SK-N-SH (cell line): ENCODE measurements around the gene UBE4B. TPM values are rescaled to one million over a fixed set of nuclear protein-coding genes. Genes with fewer than 3 reads are reported as not detected.

ENCODE experiments used
- CTCF ChIA-PET: fragments of 300-600, 350-600 bp; formaldehyde crosslinking; extraction: SDS; loops from one replicate; lab custom pipeline; 2021; lab: Yijun Ruan, JAX
- POLR2A ChIA-PET: fragments of 350-600 bp; sonication (Branson Sonifier 250); formaldehyde crosslinking; extraction: SDS; loops from one replicate; lab custom pipeline; 2020; ENCODE audit warnings: antibody characterized with exemption, inconsistent platforms; lab: Yijun Ruan, JAX
- DNase-seq: peaks from one replicate; pipeline ENCODE4 v3.0.0; 2012
- H2AFZ ChIP-seq: fragments of 200-600 bp; sonication (generic); 2 replicates; pipeline ENCODE4 v1.8.1; 2016; ENCODE audit warnings: antibody characterized with exemption, mild to moderate bottlenecking, low read depth
- H3F3A ChIP-seq: fragments of 200-600 bp; sonication (generic); replicated peaks from 2 replicates; pipeline ENCODE3; 2016; ENCODE audit warnings: antibody characterized with exemption, mild to moderate bottlenecking; ENCODE audit not compliant: insufficient read depth
- H3K27ac ChIP-seq, 2 experiments: fragments of 200-500 bp in 1 of 2; fragments of 200-600 bp in 1 of 2; sonication (Bioruptor generic) in 1 of 2; sonication (generic), shearing (Covaris generic) in 1 of 2; 2 replicates each; pipeline versions ENCODE4 v1.5.1 to v1.6.1; 2014 to 2016; ENCODE audit warnings: low read depth in 2 of 2, inconsistent platforms in 1 of 2, low read length in 1 of 2, mild to moderate bottlenecking in 1 of 2, mixed read lengths in 1 of 2
- H3K27me3 ChIP-seq: fragments of 200-600 bp; sonication (generic), shearing (Covaris generic); 2 replicates; pipeline ENCODE4 v1.6.1; 2016; ENCODE audit warnings: mixed run types; ENCODE audit not compliant: insufficient read depth
- H3K36me3 ChIP-seq, 2 experiments: fragments of 200-500 bp in 1 of 2; fragments of 200-600 bp in 1 of 2; sonication (Bioruptor generic) in 1 of 2; sonication (generic) in 1 of 2; replicated peaks in 1 of 2; 2 replicates each; pipeline versions ENCODE3 to v1.5.1; 2014 to 2016; ENCODE audit warnings: low read length in 1 of 2, mild to moderate bottlenecking in 1 of 2; ENCODE audit not compliant: insufficient read depth in 2 of 2, control insufficient read depth in 1 of 2
- H3K4me1 ChIP-seq, 2 experiments: fragments of 200-500 bp in 1 of 2; fragments of 200-600 bp in 1 of 2; sonication (Bioruptor generic) in 1 of 2; sonication (generic), shearing (Covaris generic) in 1 of 2; 2 replicates each; pipeline versions ENCODE4 v1.5.1 to v1.6.1; 2014 to 2016; ENCODE audit warnings: low read depth in 1 of 2, low read length in 1 of 2, mixed run types in 1 of 2; ENCODE audit not compliant: insufficient read depth in 2 of 2, control insufficient read depth in 1 of 2
- H3K4me2 ChIP-seq: fragments of 200-600 bp; sonication (generic), shearing (Covaris generic); 2 replicates; pipeline ENCODE4 v1.6.1; 2017; ENCODE audit warnings: mixed run types
- H3K4me3 ChIP-seq, 2 experiments: fragments of 200-500 bp in 1 of 2; fragments of 200-600 bp in 1 of 2; sonication (Bioruptor generic) in 1 of 2; sonication (generic), shearing (Covaris generic) in 1 of 2; 2 replicates each; pipeline versions ENCODE4 v1.5.1 to v1.8.1; 2014 to 2016; ENCODE audit warnings: low read depth in 2 of 2, inconsistent platforms in 1 of 2, low read length in 1 of 2, mild to moderate bottlenecking in 1 of 2, mixed read lengths in 1 of 2, moderate library complexity in 1 of 2
- H3K79me2 ChIP-seq: fragments of 200-600 bp; sonication (generic); 2 replicates; pipeline ENCODE4 v1.8.1; 2017; ENCODE audit warnings: mild to moderate bottlenecking; ENCODE audit not compliant: insufficient read depth
- H3K9ac ChIP-seq: fragments of 200-600 bp; sonication (generic); 2 replicates; pipeline ENCODE4 v1.6.1; 2017; ENCODE audit warnings: mixed run types
- H3K9me2 ChIP-seq: fragments of 200-600 bp; sonication (generic); 2 replicates; pipeline ENCODE4 v1.6.1; 2017; ENCODE audit warnings: mixed run types
- H3K9me3 ChIP-seq: fragments of 200-600 bp; sonication (generic); 2 replicates; pipeline ENCODE4 v1.6.1; 2017; ENCODE audit warnings: mixed run types, mild to moderate bottlenecking, moderate library complexity
- H4K20me1 ChIP-seq: fragments of 200-600 bp; sonication (generic); 2 replicates; pipeline ENCODE4 v1.6.1; 2017; ENCODE audit warnings: mild to moderate bottlenecking, mixed run types; ENCODE audit not compliant: insufficient read depth
- CTCF ChIP-seq: fragments of 200-600 bp; sonication (generic); IDR thresholded peaks from 2 replicates; pipeline ENCODE4 v1.6.1; 2017; ENCODE audit warnings: antibody characterized with exemption, mild to moderate bottlenecking, moderate library complexity
- EP300 ChIP-seq, 2 experiments: IDR thresholded peaks; 2 replicates each; pipeline versions ENCODE4 v1.4.0 to v1.6.1; 2012; ENCODE audit warnings: borderline replicate concordance in 1 of 2, low read depth in 1 of 2, low read length in 1 of 2
- EZH2phosphoT487 ChIP-seq: fragments of 200-600 bp; sonication (generic); IDR thresholded peaks from 2 replicates; pipeline ENCODE4 v1.6.1; 2017; ENCODE audit warnings: low read depth, mixed run types, mild to moderate bottlenecking, antibody characterized with exemption, moderate library complexity, borderline replicate concordance
- FOSL2 ChIP-seq: IDR thresholded peaks from 2 replicates; pipeline ENCODE4 v1.4.0; 2012; ENCODE audit warnings: low read depth, mild to moderate bottlenecking, moderate library complexity, borderline replicate concordance
- FOXJ3 ChIP-seq: sonication (generic); formaldehyde crosslinking; IDR thresholded peaks from 2 replicates; pipeline ENCODE4 v1.5.1; 2020; ENCODE audit warnings: mild to moderate bottlenecking, missing genetic modification reagents
- FOXM1 ChIP-seq: IDR thresholded peaks from 2 replicates; pipeline ENCODE4 v1.4.0; 2012; ENCODE audit warnings: low read depth, mild to moderate bottlenecking
- GABPA ChIP-seq: IDR thresholded peaks from 2 replicates; pipeline ENCODE4 v1.4.0; 2012; ENCODE audit warnings: low read depth, mild to moderate bottlenecking
- GATA2 ChIP-seq: sonication (generic); formaldehyde crosslinking; IDR thresholded peaks from 2 replicates; pipeline ENCODE4 v1.5.0; 2020; ENCODE audit warnings: mild to moderate bottlenecking, missing genetic modification reagents
- MAX ChIP-seq: IDR thresholded peaks from 2 replicates; pipeline ENCODE4 v1.4.0; 2012; ENCODE audit warnings: low read depth
- MEF2A ChIP-seq: IDR thresholded peaks from 2 replicates; pipeline ENCODE4 v1.4.0; 2012; ENCODE audit warnings: low read depth, borderline replicate concordance
- MXI1 ChIP-seq: IDR thresholded peaks from 2 replicates; pipeline ENCODE4 v1.6.1; 2012; ENCODE audit warnings: mild to moderate bottlenecking, low read depth, low read length, improper control_type of control experiment
- NFIC ChIP-seq: IDR thresholded peaks from 2 replicates; pipeline ENCODE4 v1.4.0; 2012; ENCODE audit warnings: borderline replicate concordance
- NRF1 ChIP-seq: IDR thresholded peaks from 2 replicates; pipeline ENCODE4 v1.6.1; 2012; ENCODE audit warnings: low read depth, mild to moderate bottlenecking, low read length
- RCOR1 ChIP-seq: fragments of 150-350 bp; IDR thresholded peaks from 2 replicates; pipeline ENCODE4 v1.6.1; 2017; ENCODE audit warnings: antibody characterized with exemption, low read length
- REST ChIP-seq: IDR thresholded peaks from 2 replicates; pipeline ENCODE4 v1.6.1; 2012; ENCODE audit warnings: mild to moderate bottlenecking, low read depth, low read length, moderate library complexity
- SIN3A ChIP-seq: IDR thresholded peaks from 2 replicates; pipeline ENCODE4 v1.6.1; 2012; ENCODE audit warnings: low read depth, mild to moderate bottlenecking, low read length, moderate library complexity, borderline replicate concordance
- TAF1 ChIP-seq: IDR thresholded peaks from 2 replicates; pipeline ENCODE4 v1.6.1; 2012; ENCODE audit warnings: low read depth, mild to moderate bottlenecking, low read length, moderate library complexity, borderline replicate concordance
- TCF12 ChIP-seq: IDR thresholded peaks from 2 replicates; pipeline ENCODE4 v1.4.0; 2012
- USF1 ChIP-seq: IDR thresholded peaks from 2 replicates; pipeline ENCODE4 v1.4.0; 2012; ENCODE audit warnings: low read depth, borderline replicate concordance
- USF2 ChIP-seq: fragments of 150-350 bp; IDR thresholded peaks from 2 replicates; pipeline ENCODE4 v1.6.1; 2017; ENCODE audit warnings: antibody characterized with exemption, low read length, low read depth, borderline replicate concordance
- YY1 ChIP-seq: IDR thresholded peaks from 2 replicates; pipeline ENCODE4 v1.4.0; 2012; ENCODE audit warnings: low read depth, mild to moderate bottlenecking
- ZBTB33 ChIP-seq: IDR thresholded peaks from 2 replicates; pipeline ENCODE4 v1.4.0; 2012; ENCODE audit warnings: low read depth, borderline replicate concordance
- WGBS: methylation state at CpG from one replicate; pipeline ENCODE4 v1.1.6; 2017; ENCODE audit warnings: low lambda C conversion rate; 5-methylcytosine and 5-hydroxymethylcytosine counted together
- polyA plus RNA-seq, 3 experiments: library from polyadenylated mRNA; depleted of rRNA; stranded (reverse); fragments of >200 nt; gene quantifications; 2 replicates each; pipeline ENCODE4 v1.2.3, GENCODE V29; 2012

The UBE4B gene
- polyA plus RNA-seq, 1 of the 3 experiments (the other 2 are of a cell fraction): 19.1 TPM

GRCh38 chr1:10046356-10047085 lies 13.8 kb downstream of the UBE4B start (continued):
- TF ChIP-seq SIN3A (no peak), FOXJ3 (no peak), MEF2A (no peak), MAX (no peak)

- Histone ChIP-seq H3K9me3 (no peaks in the 10 kb centered on the region), H4K20me1 (peaks cover 35% of the 10 kb centered on the region), H3K27me3 (no peaks in the 10 kb centered on the region), H3K9ac (no peak overlapping the region), H3K36me3 (peaks cover 2 to 5% of the 10 kb centered on the region in 2 experiments), H3K9me2 (no peaks in the 10 kb centered on the region), H3K4me3 (no peak overlapping the region), H3F3A (peaks cover 4% of the 10 kb centered on the region), H3K27ac (no peak overlapping the region), H3K4me1 (peaks cover 8 to 9% of the 10 kb centered on the region in 2 experiments; a peak in 2 of 4 replicates), H3K4me2 (no peak overlapping the region), H3K79me2 (peaks cover 99% of the 10 kb centered on the region), H2AFZ (no peak overlapping the region)
- no peak for DNase-seq
- TF ChIP-seq FOSL2 (no peak), YY1 (no peak), MXI1 (no peak), CTCF (no peak), EZH2phosphoT487 (no peak), NFIC (no peak), REST (no peak), MEF2A (no peak), USF2 (no peak), GABPA (no peak), RCOR1 (no peak), ZBTB33 (no peak), EP300 (IDR thresholded peaks at IDR 0.05; ENCODE audit: borderline replicate concordance in 1 of 2, low read depth in 1 of 2, low read length in 1 of 2) (no peak), TAF1 (no peak), FOXM1 (no peak), SIN3A (no peak), TCF12 (no peak), NRF1 (no peak), GATA2 (no peak), USF1 (no peak)
- 100% methylated on average over 3 of the region's 3 CpGs for WGBS
- ChIA-PET CTCF (interaction anchor here (1.2 kb wide), 1 partner anchor 12 kb away, joined by 3 read pairs; no protein-coding TSS in a partner anchor), POLR2A (no interaction called here)
Observed at GRCh38 chr1:10048601-10049000, 15.8 kb downstream of the UBE4B start.
